ENCODE data around the gene ZNF174.

ZNF174 gene

DNA sequence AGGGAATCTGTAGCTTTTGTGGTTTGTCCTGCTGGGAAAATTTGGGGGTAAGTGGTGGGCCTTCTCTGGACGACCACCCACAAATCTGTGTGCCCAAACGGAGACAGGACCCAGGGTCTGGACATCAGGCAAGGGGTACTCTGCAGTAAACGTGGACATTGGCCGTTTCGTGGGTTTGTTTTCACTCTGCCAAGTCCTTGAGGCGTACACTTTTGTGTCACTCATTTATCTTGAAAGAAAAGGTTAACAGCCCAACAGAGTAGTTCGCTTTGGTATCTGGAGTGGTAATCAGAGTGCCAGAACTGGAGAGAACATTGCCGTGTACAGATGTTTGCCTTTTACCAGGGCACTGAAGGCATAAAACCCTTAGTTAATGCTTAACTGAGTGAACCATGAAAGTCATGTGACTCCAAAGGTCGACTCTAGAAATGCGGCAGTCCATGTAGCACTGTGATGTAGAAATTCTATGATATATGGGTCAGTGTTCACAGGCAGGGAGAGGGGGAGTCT, 57.9 kb downstream of the ZNF174 start:
- no peak overlapping the region for H2BK120ac ChIP-seq (ENCODE audit: low read depth, low read length)
- H3K4ac ChIP-seq (ENCODE audit: low read depth, low read length) = peak overlapping the region; percentile 58
- no peak overlapping the region for H2BK15ac ChIP-seq (replicated peaks; ENCODE audit: low read depth)
- peak overlapping the region; percentile 93 for H3K27ac ChIP-seq (ENCODE audit: low read depth, low read length)
- H2BK5ac ChIP-seq (ENCODE audit: low read length) = peak overlapping the region; percentile 64
- peak overlapping the region; percentile 97 for H3K9ac ChIP-seq (ENCODE audit: low read length)
- peak overlapping the region; percentile 97 for H3K56ac ChIP-seq (ENCODE audit: low read length)
- H3K18ac ChIP-seq (ENCODE audit: low read length) = peak overlapping the region; percentile 90
- peaks cover 51% of the 10 kb centered on the region for H3K79me2 ChIP-seq (ENCODE audit: control insufficient read depth, insufficient read depth, low read length)
- DNase-seq = no peak
- peak overlapping the region; percentile 86 for H3K4me2 ChIP-seq (ENCODE audit: low read length)
- H3K79me1 ChIP-seq (ENCODE audit: low read length) = peaks cover 14% of the 10 kb centered on the region
- peak overlapping the region; percentile 11 for H3K23ac ChIP-seq (ENCODE audit: low read length)
- no peaks in the 10 kb centered on the region for H3K27me3 ChIP-seq (ENCODE audit: insufficient read depth, low read length, poor library complexity)
- H3K36me3 ChIP-seq (ENCODE audit: control insufficient read depth, insufficient read depth, low read length) = no peaks in the 10 kb centered on the region
- H4K5ac ChIP-seq (ENCODE audit: low read length) = no peak overlapping the region
- no peak overlapping the region for H4K8ac ChIP-seq (ENCODE audit: low read depth, low read length)
- H3K4me1 ChIP-seq (ENCODE audit: control insufficient read depth, low read depth, low read length) = peaks cover 12% of the 10 kb centered on the region
- WGBS (ENCODE audit: extremely low coverage, insufficient coverage, low lambda C conversion rate) = no CpG with 5 or more reads among the region's 10 CpGs
- peak overlapping the region; percentile 29 for H2AK5ac ChIP-seq (ENCODE audit: low read length)
- peak overlapping the region; percentile 91 for H3K4me3 ChIP-seq (ENCODE audit: low read length)
